Omental fat pad (tissue), 4 donors: ENCODE measurements around the gene FLACC1. TPM values are rescaled to one million over a fixed set of nuclear protein-coding genes. Genes with fewer than 3 reads are reported as not detected.
"Not testable (repeated sequence)": the region's sequence is repeated elsewhere in the genome, so short reads cannot be mapped to it uniquely, and the experiment has no call there.

Experiments
- ATAC-seq: fragments of 150-250 bp; one replicate; pipeline ENCODE4 v1.9.1; 2016; ENCODE audit warnings: mild to moderate bottlenecking, moderate library complexity; ENCODE audit not compliant: low FRiP score
- DNase-seq: peaks from one replicate; pipeline ENCODE4 v3.0.0-alpha.2; 2019; ENCODE audit warnings: low spot score
- CTCF ChIP-seq, 3 donors: fragments of 450-650 bp; IDR thresholded peaks; one replicate each; pipeline ENCODE4 v1.5.1; 2016 to 2017; ENCODE audit warnings: antibody characterized with exemption in 3 of 3, mild to moderate bottlenecking in 3 of 3, moderate library complexity in 2 of 3
- total RNA-seq, 4 donors: library from RNA; depleted of rRNA; stranded (reverse); fragments of >200 nt; gene quantifications; one replicate each; pipeline ENCODE4 v1.1.0, GENCODE V29; 2016

The FLACC1 gene
- total RNA-seq, 4 donors from 2014 or later: 1.6 to 3.2 (median 1.9) TPM

- DNase-seq (no peak), ATAC-seq (no peak)
- no peak for TF ChIP-seq CTCF (IDR thresholded peaks at IDR 0.05)
Measured at GRCh38 chr2:201308914-201309313, 48.2 kb downstream of the FLACC1 start.

- no peak for ATAC-seq
- DNase-seq: no peak
- no peak for TF ChIP-seq CTCF (IDR thresholded peaks at IDR 0.05)
Measured at GRCh38 chr2:201307876-201308275, 49.3 kb downstream of the FLACC1 start.

GRCh38 chr2:201299929-201300328, 57.2 kb downstream of the FLACC1 start:
- not testable (repeated sequence) for DNase-seq, ATAC-seq

DNA sequence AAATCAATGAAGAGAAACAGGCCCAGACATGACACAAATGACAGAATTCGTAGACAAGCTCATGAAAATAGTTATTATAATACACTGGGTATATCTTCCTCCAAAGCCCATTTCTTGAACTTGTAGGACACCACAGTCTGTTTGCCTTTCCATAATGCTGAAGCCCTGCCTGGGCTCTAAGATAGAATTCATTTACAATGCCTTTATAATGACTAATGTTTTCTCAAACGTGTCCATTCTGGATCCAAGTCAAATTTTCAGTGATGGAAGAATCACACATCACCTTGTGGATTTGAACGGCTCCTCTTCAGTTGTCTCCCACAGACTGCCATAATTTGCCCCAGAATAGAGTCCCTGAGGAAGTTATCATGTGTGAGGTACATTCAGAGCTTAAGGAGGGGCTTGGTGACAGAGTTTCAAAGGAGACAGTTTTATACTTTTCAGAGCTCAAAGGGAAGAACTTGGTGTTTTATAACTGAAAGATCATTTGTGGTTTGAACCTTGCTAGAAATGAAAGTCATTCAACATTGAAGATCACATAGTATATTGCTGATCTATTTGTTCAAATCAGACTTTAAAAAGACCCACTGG, 58.6 kb downstream of the FLACC1 start:
- no peak for TF ChIP-seq CTCF (IDR thresholded peaks at IDR 0.05)
- no peak for ATAC-seq
- no peak for DNase-seq

GRCh38 chr2:201290457-201291148, 66.5 kb downstream of the FLACC1 start:
- DNase-seq, ATAC-seq: not testable (repeated sequence)

DNA sequence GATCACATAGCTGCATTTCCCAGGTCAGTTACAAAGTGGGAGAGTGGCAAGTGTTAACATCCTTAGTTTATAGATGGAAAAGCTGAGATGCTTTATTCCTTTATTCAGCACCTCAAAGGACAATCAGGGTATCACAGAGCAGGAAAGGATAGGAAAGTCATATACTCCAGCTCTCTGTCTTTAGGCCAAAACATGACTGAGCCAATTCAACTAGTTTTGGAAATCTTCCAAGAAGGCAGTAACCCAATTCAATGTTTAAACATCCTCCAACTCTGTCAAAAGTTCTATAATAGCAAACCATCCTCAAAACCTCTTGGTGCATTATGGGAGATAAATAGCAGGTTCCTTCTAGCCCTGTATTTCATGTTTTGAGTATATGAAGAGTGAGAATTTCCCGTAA, 71.6 kb downstream of the FLACC1 start:
- no peak for TF ChIP-seq CTCF (IDR thresholded peaks at IDR 0.05)
- ATAC-seq: no peak
- DNase-seq: no peak

DNA sequence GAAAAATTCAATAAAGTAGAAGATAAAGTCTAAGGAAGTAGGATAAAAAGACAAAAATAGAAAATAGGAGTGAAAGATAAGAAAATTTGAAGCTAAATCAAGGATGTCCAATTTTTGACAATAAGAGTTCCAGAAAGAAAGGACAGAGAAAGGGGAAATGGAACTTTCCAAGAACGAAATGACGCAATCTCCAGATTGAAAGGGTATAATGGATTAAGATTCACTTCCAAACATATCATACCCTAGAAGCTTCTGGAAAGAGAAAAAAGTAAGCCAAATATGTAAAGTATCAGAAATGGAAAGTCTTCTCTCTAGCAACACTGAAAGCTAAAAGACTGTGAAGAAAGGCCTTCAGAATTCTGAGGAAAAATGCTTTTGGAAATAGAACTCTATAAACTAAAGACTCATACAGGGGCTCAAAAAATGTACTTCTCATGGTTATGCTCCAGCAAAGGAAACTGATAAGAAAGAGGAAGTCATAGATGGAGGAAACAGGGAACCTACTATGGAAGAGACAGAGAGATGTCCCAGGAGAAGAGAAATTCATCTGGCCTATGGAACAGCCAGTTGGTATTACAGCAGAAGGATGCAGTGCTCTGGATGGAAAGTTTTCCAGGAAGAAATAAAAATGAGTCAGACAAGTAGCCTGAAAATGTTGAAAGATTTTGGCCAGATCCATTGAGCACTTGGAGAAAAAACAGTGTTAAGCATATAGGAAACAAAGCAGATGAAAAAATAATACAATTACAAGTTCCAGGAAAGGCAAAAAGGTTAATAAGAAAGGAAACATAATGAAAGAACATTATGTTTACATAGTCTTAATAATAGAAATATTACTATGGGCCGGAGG, 76.7 kb downstream of the FLACC1 start:
- DNase-seq (no peak), ATAC-seq (no peak)
- TF ChIP-seq CTCF (IDR thresholded peaks at IDR 0.05): no peak

DNA sequence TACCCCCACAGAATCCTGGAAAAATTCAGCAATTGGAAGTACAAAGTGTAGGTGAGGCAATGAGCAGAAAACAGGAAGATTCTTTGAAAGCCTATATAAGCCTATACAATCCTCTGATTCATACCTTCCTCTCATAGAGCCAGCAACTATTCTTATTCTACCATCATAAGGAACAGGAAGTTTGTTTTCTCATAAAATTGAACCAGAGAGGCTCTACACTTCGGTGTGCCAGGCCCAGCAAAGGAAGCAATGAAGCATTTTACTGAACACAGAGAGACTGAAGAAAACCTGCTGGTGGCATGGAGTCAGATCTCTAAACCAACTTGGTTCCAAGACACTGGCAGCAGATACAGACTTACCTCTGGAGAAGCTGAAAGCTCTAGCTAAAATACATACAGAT, 78.1 kb downstream of the FLACC1 start:
- no peak for TF ChIP-seq CTCF (IDR thresholded peaks at IDR 0.05)
- DNase-seq: no peak
- ATAC-seq: no peak
